HG03378 (cell line): Measurements from ENCODE around the gene BPIFB6.

Source experiments
- ATAC-seq: cut with Tn5 transposase; IDR thresholded peaks from one replicate; pipeline ENCODE4 v1.9.1; 2021; ENCODE audit warnings: mild to moderate bottlenecking, moderate library complexity; ENCODE audit not compliant: unreplicated experiment

The BPIFB6 gene

GRCh38 chr20:33031531-33031930 is at the start of gene BPIFB6:
BPIFB6 (plus strand) TSS chr20:33031648; CDS start chr20:33031648, 0 bp downstream.
- ATAC-seq, result no peak

- ATAC-seq, result no peak
These were observed 48.6 kb upstream of the BPIFB6 start for GRCh38 chr20:32982617-32983458.

- no peak for ATAC-seq
These were observed 47.9 kb upstream of the BPIFB6 start for GRCh38 chr20:32983459-32984112.

GRCh38 chr20:32984196-32984595 is 47.3 kb upstream of the BPIFB6 start:
- ATAC-seq, result no peak

- ATAC-seq, result no peak
These were observed 46.7 kb upstream of the BPIFB6 start for GRCh38 chr20:32984631-32985354.

- ATAC-seq, result no peak
These were observed 45.9 kb upstream of the BPIFB6 start for GRCh38 chr20:32985596-32985995.

GRCh38 chr20:32986331-32986966 is 45.0 kb upstream of the BPIFB6 start:
- ATAC-seq, result no peak

- ATAC-seq, result no peak
These were observed 44.2 kb upstream of the BPIFB6 start for GRCh38 chr20:32987044-32987825.

GRCh38 chr20:32988008-32988407 is 43.4 kb upstream of the BPIFB6 start:
- no peak for ATAC-seq

GRCh38 chr20:32989507-32990283 is 41.8 kb upstream of the BPIFB6 start:
- ATAC-seq, result no peak

GRCh38 chr20:32990426-32990825 is 41.0 kb upstream of the BPIFB6 start:
- ATAC-seq, result no peak

GRCh38 chr20:32991383-32991782 is 40.1 kb upstream of the BPIFB6 start:
- no peak for ATAC-seq

- no peak for ATAC-seq
These were observed 39.4 kb upstream of the BPIFB6 start for GRCh38 chr20:32991792-32992641.

- no peak for ATAC-seq
These were observed 37.9 kb upstream of the BPIFB6 start for GRCh38 chr20:32993496-32994050.

- ATAC-seq, result no peak
These were observed 35.6 kb upstream of the BPIFB6 start for GRCh38 chr20:32995802-32996201.

- ATAC-seq, result no peak
These were observed 34.0 kb upstream of the BPIFB6 start for GRCh38 chr20:32997431-32997830.

- ATAC-seq, result no peak
These were observed 31.7 kb upstream of the BPIFB6 start for GRCh38 chr20:32999603-33000250.
